Mucosa of gallbladder (tissue), 1 donor: ENCODE results near the gene ITGBL1. TPM values are rescaled to one million over a fixed set of nuclear protein-coding genes. Genes with fewer than 3 reads are reported as not detected.
A peak's percentile ranks its signal among the peaks of the same experiment; 100 is the strongest.

ENCODE experiments used
- DNase-seq: peaks from one replicate; pipeline ENCODE4 v3.0.0-alpha.2; 2020; ENCODE audit warnings: low spot score
- total RNA-seq: library from RNA; stranded (reverse); gene quantifications from one replicate; pipeline ENCODE4 v1.2.1, GENCODE V29; 2021
- donor health status: DM: no; HTN: no; CAD: no.

The ITGBL1 gene
- total RNA-seq, 1 donor from 2014 or later = 16.2 TPM

DNA sequence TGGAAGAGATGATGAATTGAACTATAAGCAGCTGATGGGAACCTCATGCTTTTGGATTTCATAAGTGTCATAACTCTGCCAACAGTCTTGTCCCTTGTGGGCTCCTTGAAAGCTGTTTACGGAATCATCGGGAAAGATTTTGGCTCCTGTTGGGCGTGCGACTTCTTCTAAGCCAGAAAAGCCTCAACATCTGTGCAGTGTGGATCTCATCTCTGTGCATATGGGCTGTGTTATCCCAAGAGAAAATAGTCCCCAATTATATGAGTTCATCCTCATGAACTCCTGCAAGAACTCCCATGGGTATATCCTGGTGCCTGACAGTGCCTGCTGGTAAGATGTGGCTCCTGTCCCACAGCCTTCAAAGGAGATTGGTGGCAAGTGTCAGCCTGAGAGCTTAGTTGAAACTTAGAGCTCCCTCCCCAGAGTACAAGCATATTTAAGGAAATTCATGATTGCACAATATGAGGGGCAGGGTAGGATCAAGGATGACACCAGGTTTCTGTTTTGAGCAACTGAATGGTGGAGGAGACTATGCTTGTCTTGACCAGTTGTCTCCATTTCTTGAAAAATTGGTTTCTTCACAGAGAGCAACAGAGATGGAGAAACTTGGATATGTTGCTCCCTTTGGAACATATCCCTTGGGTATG, 243.5 kb downstream of the ITGBL1 start:
- no peak for DNase-seq

- no peak for DNase-seq
Observed at GRCh38 chr13:101697745-101698144, 245.3 kb downstream of the ITGBL1 start.

GRCh38 chr13:101698400-101698799, 245.9 kb downstream of the ITGBL1 start:
- DNase-seq = no peak

DNA sequence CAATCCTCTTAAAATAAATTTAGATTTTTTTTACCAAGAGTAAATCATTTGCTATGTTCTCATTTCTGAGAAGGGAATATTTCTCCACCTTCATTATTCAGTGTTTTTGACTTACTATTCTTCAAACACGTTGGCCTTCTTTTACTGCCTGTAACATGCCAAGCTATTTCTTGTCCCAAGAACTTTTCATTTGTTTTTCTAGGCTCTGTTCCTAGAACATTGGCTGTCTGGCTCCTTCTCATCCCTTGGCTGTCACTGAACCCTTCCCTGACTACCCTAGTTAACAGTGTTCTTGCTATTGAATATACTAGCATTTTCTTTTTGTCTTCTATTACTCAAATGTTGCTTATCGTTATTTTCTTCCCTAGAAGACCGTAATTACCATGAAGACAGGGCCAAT, 248.1 kb downstream of the ITGBL1 start:
- DNase-seq = no peak

DNA sequence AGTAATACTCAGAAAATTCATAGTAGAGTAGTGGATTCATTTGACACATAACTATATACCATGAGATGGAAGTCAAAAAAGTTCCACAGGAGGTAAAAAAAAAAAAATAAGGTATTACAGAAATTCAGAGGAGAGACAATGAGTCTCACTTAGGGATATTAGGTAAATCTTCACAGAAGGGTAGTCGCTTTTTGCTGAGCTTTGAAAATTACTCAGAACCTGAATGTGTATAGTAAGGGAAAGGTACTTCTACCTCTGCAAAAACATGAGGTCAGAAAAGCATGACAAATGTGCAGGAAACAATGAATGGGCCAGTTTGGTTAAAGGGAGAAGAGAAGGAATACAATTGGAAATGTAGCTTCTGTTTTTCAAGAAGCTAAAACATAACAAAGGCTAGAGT, 250.6 kb downstream of the ITGBL1 start:
- DNase-seq = no peak

GRCh38 chr13:101703838-101704237, 251.4 kb downstream of the ITGBL1 start:
- no peak for DNase-seq

DNA sequence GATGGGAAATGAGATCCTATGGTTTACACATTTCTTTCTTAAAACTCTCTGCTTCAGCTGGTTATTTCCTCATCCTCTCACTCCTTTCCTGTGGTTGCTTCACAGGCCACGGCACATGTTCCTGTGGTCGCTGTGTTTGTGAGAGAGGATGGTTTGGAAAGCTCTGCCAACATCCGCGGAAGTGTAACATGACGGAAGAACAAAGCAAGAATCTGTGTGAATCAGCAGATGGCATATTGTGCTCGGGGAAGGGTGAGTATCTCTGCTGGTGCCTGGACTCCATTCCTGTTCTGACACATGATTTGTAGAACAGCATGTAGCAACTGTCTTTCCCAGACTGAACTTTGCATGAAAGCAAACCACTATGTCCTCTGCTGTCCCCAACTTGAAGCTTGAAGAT, 254.2 kb downstream of the ITGBL1 start:
- DNase-seq = peak; percentile 16

GRCh38 chr13:101707659-101708058, 255.2 kb downstream of the ITGBL1 start:
- no peak for DNase-seq

GRCh38 chr13:101708115-101708514, 255.6 kb downstream of the ITGBL1 start:
- no peak for DNase-seq

DNA sequence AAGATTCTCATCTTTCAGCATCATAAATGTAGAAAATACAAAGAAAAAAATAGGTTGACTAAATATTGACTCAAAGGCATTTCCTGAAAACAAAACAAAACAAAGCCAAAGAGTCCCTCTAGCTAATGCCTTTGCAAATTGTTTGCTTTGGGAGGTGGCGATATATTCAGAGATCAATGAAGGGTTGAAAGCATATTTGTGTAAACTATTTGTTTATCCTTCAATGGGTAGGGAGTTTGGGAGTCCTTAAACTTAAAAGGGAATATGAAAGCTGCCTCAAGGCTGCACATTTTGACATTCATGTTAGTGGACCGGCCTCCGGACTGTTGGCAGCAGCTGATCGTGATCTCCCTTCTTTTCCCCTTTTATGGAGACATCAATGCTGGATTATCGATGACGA, 257.5 kb downstream of the ITGBL1 start:
- DNase-seq = no peak

GRCh38 chr13:101711307-101712025, 259.0 kb downstream of the ITGBL1 start:
- DNase-seq = no peak

DNA sequence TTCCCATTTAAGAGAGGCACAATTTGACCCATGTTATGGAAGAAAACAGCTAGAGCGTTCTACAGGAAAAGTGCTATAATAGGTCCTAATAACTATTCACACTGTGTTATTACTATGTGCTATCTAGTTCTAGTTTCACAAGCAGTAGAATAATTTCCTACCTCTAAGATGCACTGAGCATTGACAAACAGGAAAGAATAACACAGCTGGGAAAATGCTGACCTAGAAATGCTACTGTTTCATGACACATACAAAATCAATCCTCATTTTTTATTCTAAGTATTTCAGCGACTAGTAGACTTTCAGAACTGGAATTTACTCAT, 259.5 kb downstream of the ITGBL1 start:
- no peak for DNase-seq

- DNase-seq = no peak
Observed at GRCh38 chr13:101714195-101714594, 261.7 kb downstream of the ITGBL1 start.

GRCh38 chr13:101717353-101717752, 264.9 kb downstream of the ITGBL1 start:
- no peak for DNase-seq

- DNase-seq = no peak
Observed at GRCh38 chr13:101718496-101718895, 266.0 kb downstream of the ITGBL1 start.

DNA sequence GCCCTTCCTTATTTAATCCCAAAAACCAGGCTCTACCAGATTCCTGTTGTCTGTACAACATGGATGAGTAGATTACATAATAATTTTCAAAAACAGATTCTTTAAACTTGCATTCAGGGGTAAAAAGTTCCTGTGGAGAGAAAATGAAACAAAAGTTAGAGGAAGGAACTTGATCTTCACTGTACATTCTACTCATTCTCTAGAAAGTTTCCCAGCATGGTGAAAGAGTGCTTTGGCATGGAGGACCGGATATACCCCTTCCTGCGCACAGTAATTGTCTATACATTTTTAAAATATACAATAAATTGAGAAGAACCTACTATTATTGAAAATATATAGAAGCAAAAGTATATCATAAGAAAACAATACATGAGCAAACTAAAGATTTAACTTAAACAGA, 274.2 kb downstream of the ITGBL1 start:
- DNase-seq = no peak

DNA sequence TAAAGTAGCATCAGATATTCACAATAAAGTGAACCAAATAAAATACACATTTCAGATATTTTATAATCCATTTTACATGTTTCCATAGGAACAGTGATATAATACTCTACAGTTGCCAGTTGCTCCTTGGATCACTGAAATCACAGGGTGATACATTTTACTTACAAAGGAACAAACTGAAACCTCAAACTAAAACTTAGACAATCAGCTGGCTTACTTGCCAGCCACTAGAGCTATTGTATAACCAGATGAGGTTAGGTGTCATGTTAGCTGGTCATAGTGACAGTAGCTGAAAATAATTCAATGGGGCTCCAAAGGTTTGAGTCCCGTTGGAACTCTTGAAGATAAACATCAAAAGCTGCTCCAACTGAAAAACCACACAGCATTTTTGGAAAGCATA, 274.6 kb downstream of the ITGBL1 start:
- no peak for DNase-seq

- no peak for DNase-seq
Observed at GRCh38 chr13:101728021-101728420, 275.5 kb downstream of the ITGBL1 start.

DNA sequence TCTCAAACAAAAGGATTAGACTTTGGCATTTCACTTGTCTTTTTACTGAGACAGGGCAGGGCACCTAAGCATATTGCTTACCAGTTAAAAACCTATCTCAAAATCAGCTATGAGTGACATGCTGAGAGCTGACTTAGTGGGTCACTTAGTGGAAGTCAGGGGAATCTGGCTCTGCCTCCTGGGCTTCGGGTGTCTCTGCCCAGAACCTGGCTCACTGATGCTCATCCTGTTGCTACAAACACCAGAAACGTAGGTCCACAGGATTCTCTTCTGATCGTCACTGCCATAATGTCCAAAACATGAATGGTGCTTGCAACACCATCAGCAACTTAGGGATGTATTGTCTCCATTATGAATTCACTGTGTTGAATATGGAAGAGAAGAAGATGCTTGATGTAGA, 276.1 kb downstream of the ITGBL1 start:
- no peak for DNase-seq

DNA sequence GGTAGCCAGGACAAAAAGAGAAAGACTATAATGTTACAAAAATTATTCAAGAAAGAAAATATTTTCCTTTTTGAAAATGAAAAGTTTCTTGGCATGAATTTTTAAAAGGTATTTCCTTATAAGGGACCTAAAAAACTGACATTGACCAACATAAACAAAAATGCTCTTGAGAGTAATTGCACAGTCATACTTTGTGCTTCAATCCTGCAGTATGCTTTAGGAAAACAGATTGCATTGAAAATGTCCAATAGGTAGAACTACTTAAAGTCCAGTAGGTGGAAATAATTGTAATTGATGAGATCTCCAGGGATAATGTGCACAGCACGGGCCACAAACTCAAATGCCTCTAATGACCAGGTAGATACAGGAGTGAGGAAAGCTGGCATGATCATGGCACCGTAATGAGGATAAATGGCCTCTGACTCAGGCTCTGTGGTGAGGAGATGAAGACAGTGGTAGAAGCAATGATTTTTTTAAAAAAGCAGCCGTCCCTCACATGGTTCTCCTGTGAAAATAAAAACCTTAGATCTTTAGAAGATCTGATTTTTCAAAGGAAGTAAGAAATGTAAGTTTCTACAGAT, 278.0 kb downstream of the ITGBL1 start:
- no peak for DNase-seq

DNA sequence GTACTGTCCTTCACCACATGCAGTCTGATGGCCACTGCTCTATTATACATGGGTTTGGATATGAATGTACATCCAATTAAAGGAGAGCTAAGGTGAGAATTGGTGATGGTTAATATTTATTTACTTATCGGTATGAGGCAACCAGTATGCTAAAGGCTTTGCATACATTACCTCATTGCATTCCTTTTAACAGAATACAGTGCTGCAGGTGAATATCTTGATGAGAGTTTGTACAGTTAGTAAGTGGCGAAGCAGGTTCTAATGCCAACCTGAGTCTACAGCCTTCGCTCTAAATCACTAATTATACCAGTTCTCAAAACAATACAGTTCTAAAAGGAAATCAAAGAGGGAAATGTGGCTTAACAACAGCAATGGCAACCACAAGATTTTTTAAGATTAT, 284.1 kb downstream of the ITGBL1 start:
- DNase-seq = no peak

- DNase-seq = no peak
Observed at GRCh38 chr13:101738336-101738735, 285.9 kb downstream of the ITGBL1 start.

DNA sequence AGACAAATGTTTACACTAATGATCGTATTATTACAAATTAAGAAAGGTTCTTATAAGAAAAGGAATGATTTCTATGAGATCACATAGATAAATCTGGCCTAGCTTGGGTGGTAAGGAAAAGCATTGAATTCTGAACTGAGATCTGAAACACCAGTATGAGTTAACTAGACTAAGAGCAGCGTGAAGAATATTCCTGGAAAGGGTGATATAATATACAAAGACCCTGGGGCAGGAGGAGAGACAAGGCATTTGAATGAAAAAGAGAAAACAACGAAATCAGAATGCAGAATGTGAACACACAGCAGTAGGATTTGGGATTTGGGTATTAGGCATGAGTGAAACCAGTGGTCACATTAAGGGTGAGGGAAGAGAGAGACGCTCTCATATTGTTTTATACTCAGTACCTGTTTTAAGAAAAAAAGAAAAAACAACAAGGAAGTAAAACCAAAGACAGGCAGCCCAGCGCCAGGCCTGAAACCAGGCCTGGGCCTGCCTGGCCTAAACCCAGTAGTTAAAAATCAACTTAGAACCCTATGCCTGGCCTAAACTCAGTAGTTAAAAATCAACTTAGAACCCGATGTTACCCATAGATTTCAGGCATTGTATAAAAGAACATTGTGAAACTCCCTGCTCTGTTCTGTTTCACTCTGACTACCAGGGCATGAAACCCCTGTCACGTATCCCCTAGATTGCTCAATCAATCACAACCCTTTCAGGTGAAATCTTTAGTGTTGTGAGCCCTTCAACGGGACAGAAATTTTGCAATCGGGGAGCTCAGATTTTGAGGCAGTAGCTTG, 287.1 kb downstream of the ITGBL1 start:
- DNase-seq = peak; percentile 37
